ENCODE data around the gene MAL. TPM values are rescaled to one million over a fixed set of nuclear protein-coding genes. Genes with fewer than 3 reads are reported as not detected.

The MAL gene
- total and polyA plus RNA-seq, 2 of the 13 experiments (the other 11 are each of a cell fraction or from before 2014, with no cell fraction given): not detected

DNA sequence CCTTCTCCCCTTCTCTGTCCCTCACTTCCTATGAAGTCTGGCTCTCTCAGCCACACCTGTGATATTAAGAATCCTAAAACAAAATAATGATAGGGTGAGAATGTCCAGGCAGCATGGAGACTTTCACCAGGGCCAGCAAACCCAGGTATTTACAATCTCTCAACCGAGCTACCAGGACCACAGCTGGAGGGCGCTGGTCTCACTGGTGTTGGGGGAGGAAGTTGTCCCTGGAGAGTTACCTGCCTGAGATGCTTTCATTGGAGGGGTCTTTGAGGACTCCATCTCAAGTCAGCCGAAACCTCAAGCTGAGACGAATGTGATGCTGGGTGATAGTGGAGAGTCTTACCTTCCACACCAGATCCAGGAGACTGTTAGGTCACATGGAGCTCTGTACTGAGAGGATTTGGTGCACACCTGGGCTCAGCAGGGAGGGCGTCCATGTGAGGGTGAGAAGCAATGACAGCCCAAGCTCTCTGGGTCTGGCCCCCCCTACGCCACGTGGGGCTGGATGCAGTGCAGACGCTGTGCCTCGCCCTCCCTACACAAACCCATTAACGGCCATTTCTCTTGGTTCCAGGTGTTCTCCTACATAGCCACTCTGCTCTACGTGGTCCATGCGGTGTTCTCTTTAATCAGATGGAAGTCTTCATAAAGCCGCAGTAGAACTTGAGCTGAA lies 27.4 kb downstream of the MAL start:
- Histone ChIP-seq H3K27ac (ENCODE audit: extremely low read length, insufficient read depth, low read length) (no peak overlapping the region), H3K9ac (ENCODE audit: insufficient read depth, low read depth, low read length) (no peak overlapping the region), H3K27me3 (ENCODE audit: control insufficient read depth in 1 of 2, insufficient read depth in 2 of 2, low read length in 2 of 2) (peaks cover 10 to 76% of the 10 kb centered on the region in 2 experiments), H3K9me3 (ENCODE audit: low read length) (no peaks in the 10 kb centered on the region), H3K79me2 (ENCODE audit: insufficient read depth, low read length) (no peaks in the 10 kb centered on the region), H2AFZ (ENCODE audit: low read length) (no peak overlapping the region), H3K4me3 (replicated peaks in 1 of 3; ENCODE audit: insufficient read depth in 1 of 3, low read depth in 2 of 3, low read length in 3 of 3) (no peak overlapping the region), H3K4me1 (ENCODE audit: insufficient read depth, low read length) (peaks cover 31% of the 10 kb centered on the region), H3K4me2 (ENCODE audit: low read depth, low read length) (peak overlapping the region; percentile 54; the same call in 1 of the 2 replicates), H3K36me3 (replicated peaks in 1 of 2; ENCODE audit: control insufficient read depth in 1 of 2, insufficient read depth in 2 of 2, low read length in 2 of 2) (no peaks in the 10 kb centered on the region), H4K20me1 (ENCODE audit: insufficient read depth, low read length) (no peaks in the 10 kb centered on the region)
- CTCF ChIA-PET (ENCODE audit: low intra/inter-chr PET ratio, low total read pairs): interaction anchor here (1.6 kb wide), 1 partner anchor 30 kb away, joined by 17 read pairs; no protein-coding TSS in a partner anchor
- intact Hi-C loops (cut with micrococcal nuclease; ENCODE audit: unreplicated experiment) (loop anchor here (1.0 kb wide), 1 partner anchor 31 kb away; no protein-coding TSS in a partner anchor), in situ Hi-C loops (cut with HindIII; ENCODE audit: extremely low pct_ligation_motif_present, low pct_unique_long_range_greater_than_20kb) (no loop called here)
- POLR2A ChIA-PET: no interaction called here
- no peak for ATAC-seq
- DNase-seq (ENCODE audit: low spot score): no peak
- FAIRE-seq: no peak
- BruUV-seq (replicated peaks): no TSS peak
- no peak for TF ChIP-seq SRSF9 (IDR thresholded peaks at IDR 0.05; ENCODE audit: borderline replicate concordance, insufficient read depth, low read depth, low read length, poor library complexity, severe bottlenecking)
- TF ChIP-seq, protein P1, sequence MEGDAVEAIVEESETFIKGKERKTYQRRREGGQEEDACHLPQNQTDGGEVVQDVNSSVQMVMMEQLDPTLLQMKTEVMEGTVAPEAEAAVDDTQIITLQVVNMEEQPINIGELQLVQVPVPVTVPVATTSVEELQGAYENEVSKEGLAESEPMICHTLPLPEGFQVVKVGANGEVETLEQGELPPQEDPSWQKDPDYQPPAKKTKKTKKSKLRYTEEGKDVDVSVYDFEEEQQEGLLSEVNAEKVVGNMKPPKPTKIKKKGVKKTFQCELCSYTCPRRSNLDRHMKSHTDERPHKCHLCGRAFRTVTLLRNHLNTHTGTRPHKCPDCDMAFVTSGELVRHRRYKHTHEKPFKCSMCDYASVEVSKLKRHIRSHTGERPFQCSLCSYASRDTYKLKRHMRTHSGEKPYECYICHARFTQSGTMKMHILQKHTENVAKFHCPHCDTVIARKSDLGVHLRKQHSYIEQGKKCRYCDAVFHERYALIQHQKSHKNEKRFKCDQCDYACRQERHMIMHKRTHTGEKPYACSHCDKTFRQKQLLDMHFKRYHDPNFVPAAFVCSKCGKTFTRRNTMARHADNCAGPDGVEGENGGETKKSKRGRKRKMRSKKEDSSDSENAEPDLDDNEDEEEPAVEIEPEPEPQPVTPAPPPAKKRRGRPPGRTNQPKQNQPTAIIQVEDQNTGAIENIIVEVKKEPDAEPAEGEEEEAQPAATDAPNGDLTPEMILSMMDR (CRISPR knock-in tag; IDR thresholded peaks at IDR 0.05): 0 out of 2 replicates have a peak, but pooled peaks have one; percentile 6
- 50% methylated on average over 12 of the region's 13 CpGs for WGBS (ENCODE audit: low lambda C conversion rate)

DNA sequence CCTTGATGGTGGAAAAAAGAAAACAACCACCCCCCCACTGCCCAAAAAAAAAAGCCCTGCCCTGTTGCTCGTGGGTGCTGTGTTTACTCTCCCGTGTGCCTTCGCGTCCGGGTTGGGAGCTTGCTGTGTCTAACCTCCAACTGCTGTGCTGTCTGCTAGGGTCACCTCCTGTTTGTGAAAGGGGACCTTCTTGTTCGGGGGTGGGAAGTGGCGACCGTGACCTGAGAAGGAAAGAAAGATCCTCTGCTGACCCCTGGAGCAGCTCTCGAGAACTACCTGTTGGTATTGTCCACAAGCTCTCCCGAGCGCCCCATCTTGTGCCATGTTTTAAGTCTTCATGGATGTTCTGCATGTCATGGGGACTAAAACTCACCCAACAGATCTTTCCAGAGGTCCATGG lies 28.0 kb downstream of the MAL start:
- ChIA-PET CTCF (ENCODE audit: low intra/inter-chr PET ratio, low total read pairs) (interaction anchor here (1.6 to 1.8 kb wide), 2 partner anchors 31 to 67 kb away, joined by 4 to 17 read pairs; no protein-coding TSS in a partner anchor), POLR2A (no interaction called here)
- FAIRE-seq (peak; percentile 56), DNase-seq (ENCODE audit: low spot score) (peak; percentile 33), ATAC-seq (0 out of 3 replicates have a peak, but pooled peaks have one; percentile 6)
- Histone ChIP-seq H3K79me2 (ENCODE audit: insufficient read depth, low read length) (no peaks in the 10 kb centered on the region), H3K27ac (ENCODE audit: extremely low read length, insufficient read depth, low read length) (no peak overlapping the region), H4K20me1 (ENCODE audit: insufficient read depth, low read length) (no peaks in the 10 kb centered on the region), H3K4me3 (replicated peaks in 1 of 3; ENCODE audit: insufficient read depth in 1 of 3, low read depth in 2 of 3, low read length in 3 of 3) (peak overlapping the region in 1 of 3 experiments; percentile 14; a peak in 1 of 6 replicates), H3K9me3 (ENCODE audit: low read length) (no peaks in the 10 kb centered on the region), H3K9ac (ENCODE audit: insufficient read depth, low read depth, low read length) (no peak overlapping the region), H3K36me3 (replicated peaks in 1 of 2; ENCODE audit: control insufficient read depth in 1 of 2, insufficient read depth in 2 of 2, low read length in 2 of 2) (no peaks in the 10 kb centered on the region), H2AFZ (ENCODE audit: low read length) (no peak overlapping the region), H3K4me2 (ENCODE audit: low read depth, low read length) (peak overlapping the region; percentile 54), H3K27me3 (ENCODE audit: control insufficient read depth in 1 of 2, insufficient read depth in 2 of 2, low read length in 2 of 2) (peaks cover 10 to 71% of the 10 kb centered on the region in 2 experiments), H3K4me1 (ENCODE audit: insufficient read depth, low read length) (peaks cover 37% of the 10 kb centered on the region)
- intact Hi-C loops (cut with micrococcal nuclease; ENCODE audit: unreplicated experiment): loop anchor here (1.0 kb wide), 1 partner anchor 31 kb away; no protein-coding TSS in a partner anchor
- in situ Hi-C loops (cut with HindIII; ENCODE audit: extremely low pct_ligation_motif_present, low pct_unique_long_range_greater_than_20kb): no loop called here
- 7% methylated on average over 11 of the region's 11 CpGs for WGBS (ENCODE audit: low lambda C conversion rate)
- BruUV-seq (replicated peaks): no TSS peak
- no peak for TF ChIP-seq ZNF746 (CRISPR knock-in tag; IDR thresholded peaks at IDR 0.05)
- no peak for TF ChIP-seq ZNF607 (CRISPR knock-in tag; IDR thresholded peaks at IDR 0.05; ENCODE audit: borderline replicate concordance)
- TF ChIP-seq, protein P2, sequence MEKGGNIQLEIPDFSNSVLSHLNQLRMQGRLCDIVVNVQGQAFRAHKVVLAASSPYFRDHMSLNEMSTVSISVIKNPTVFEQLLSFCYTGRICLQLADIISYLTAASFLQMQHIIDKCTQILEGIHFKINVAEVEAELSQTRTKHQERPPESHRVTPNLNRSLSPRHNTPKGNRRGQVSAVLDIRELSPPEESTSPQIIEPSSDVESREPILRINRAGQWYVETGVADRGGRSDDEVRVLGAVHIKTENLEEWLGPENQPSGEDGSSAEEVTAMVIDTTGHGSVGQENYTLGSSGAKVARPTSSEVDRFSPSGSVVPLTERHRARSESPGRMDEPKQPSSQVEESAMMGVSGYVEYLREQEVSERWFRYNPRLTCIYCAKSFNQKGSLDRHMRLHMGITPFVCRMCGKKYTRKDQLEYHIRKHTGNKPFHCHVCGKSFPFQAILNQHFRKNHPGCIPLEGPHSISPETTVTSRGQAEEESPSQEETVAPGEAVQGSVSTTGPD (CRISPR knock-in tag; IDR thresholded peaks at IDR 0.05): no peak
- no peak for TF ChIP-seq POLR2AphosphoS5 (IDR thresholded peaks at IDR 0.05; ENCODE audit: low read depth, low read length)
- TF ChIP-seq STAG1 (CRISPR knock-in tag; IDR thresholded peaks at IDR 0.05): peak; percentile 52
- no peak for TF ChIP-seq CREB1 (IDR thresholded peaks at IDR 0.05)
- TF ChIP-seq CREB1 (CRISPR knock-in tag; IDR thresholded peaks at IDR 0.05): no peak
- TF ChIP-seq, protein P3, sequence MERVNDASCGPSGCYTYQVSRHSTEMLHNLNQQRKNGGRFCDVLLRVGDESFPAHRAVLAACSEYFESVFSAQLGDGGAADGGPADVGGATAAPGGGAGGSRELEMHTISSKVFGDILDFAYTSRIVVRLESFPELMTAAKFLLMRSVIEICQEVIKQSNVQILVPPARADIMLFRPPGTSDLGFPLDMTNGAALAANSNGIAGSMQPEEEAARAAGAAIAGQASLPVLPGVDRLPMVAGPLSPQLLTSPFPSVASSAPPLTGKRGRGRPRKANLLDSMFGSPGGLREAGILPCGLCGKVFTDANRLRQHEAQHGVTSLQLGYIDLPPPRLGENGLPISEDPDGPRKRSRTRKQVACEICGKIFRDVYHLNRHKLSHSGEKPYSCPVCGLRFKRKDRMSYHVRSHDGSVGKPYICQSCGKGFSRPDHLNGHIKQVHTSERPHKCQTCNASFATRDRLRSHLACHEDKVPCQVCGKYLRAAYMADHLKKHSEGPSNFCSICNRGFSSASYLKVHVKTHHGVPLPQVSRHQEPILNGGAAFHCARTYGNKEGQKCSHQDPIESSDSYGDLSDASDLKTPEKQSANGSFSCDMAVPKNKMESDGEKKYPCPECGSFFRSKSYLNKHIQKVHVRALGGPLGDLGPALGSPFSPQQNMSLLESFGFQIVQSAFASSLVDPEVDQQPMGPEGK (CRISPR knock-in tag; IDR thresholded peaks at IDR 0.05): 0 out of 2 replicates have a peak, but pooled peaks have one; percentile 16
- no peak for TF ChIP-seq ZNF382 (CRISPR knock-in tag; IDR thresholded peaks at IDR 0.05; ENCODE audit: borderline replicate concordance)
- no peak for TF ChIP-seq RXRA (CRISPR knock-in tag; IDR thresholded peaks at IDR 0.05)

All from HepG2 (cell line).